Measurements from ENCODE around the gene CCNF.

DNA sequence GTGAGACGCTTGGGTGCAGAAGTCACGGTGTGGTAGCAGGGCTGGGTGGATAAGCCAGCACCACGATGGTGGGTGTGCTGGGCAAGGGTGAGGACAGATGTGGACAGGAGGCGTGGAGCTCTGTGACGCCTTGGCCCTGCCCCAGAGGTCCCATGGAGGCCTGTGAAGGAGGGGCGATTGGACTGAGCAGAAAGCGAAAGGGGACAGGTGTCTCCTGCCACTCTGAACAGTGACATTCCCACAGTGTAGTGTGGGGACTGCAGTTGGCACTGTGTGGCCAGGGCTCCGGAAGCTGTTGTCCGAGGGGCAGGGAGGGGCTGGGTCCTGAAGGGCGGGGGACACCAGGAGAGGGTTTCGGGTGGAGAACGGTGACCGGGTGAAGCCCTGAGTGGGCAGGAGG lies 53.0 kb downstream of the CCNF start:
- TF ChIP-seq EZH2phosphoT487 (IDR thresholded peaks at IDR 0.05) (no peak), CTCF (IDR thresholded peaks at IDR 0.05) (no peak)
